Tibial artery (tissue), 4 donors: ENCODE data around the gene TRPM4.

Experiments used
- DNase-seq, 2 donors: peaks; one replicate each; pipeline ENCODE4 v3.0.0-alpha.2; 2019
- H3K27ac ChIP-seq, 2 donors: fragments of 200-600 bp; sonication (generic) in 1 of 2; 1 replicate in 1 of 2; 2 replicates in 1 of 2; pipeline ENCODE4 v1.5.1; 2018 to 2019; ENCODE audit warnings: mild to moderate bottlenecking in 1 of 2
- H3K27me3 ChIP-seq, 2 donors: fragments of 200-600 bp; sonication (generic) in 1 of 2; one replicate each; pipeline versions ENCODE4 v1.5.1 to v1.6.0; 2016 to 2019
- H3K36me3 ChIP-seq, 3 donors: fragments of 200-600 bp; sonication (generic) in 2 of 3; one replicate each; pipeline ENCODE4 v1.5.1; 2016 to 2019; ENCODE audit warnings: mild to moderate bottlenecking in 2 of 3
- H3K4me1 ChIP-seq, 4 donors: fragments of 200-600 bp; sonication (generic) in 2 of 4; 1 replicate in 3 of 4; 2 replicates in 1 of 4; pipeline ENCODE4 v1.5.1; 2016 to 2019
- H3K4me3 ChIP-seq, 2 donors: fragments of 200-600 bp; sonication (generic) in 1 of 2; 1 replicate in 1 of 2; 2 replicates in 1 of 2; pipeline ENCODE4 v1.5.1; 2018 to 2019; ENCODE audit warnings: mild to moderate bottlenecking in 2 of 2
- H3K9me3 ChIP-seq, 3 donors: fragments of 200-600 bp; sonication (generic) in 1 of 3; one replicate each; pipeline ENCODE4 v1.5.1; 2016 to 2019
- intact Hi-C: fragments of 100-400 bp; cut with DNase I; formaldehyde crosslinking; loops from one replicate; pipeline ENCODE4 v1.15.0; 2023; ENCODE audit warnings: low total_unique reads
- TF ChIP-seq, protein P1 (sequence below), 2 experiments: fragments of 200-600 bp in 1 of 2; fragments of 450-650 bp in 1 of 2; IDR thresholded peaks; one replicate each; pipeline ENCODE4 v1.5.1; 2017 to 2019; ENCODE audit warnings: antibody characterized with exemption in 2 of 2, mild to moderate bottlenecking in 1 of 2, moderate library complexity in 1 of 2

Gene TRPM4

DNA sequence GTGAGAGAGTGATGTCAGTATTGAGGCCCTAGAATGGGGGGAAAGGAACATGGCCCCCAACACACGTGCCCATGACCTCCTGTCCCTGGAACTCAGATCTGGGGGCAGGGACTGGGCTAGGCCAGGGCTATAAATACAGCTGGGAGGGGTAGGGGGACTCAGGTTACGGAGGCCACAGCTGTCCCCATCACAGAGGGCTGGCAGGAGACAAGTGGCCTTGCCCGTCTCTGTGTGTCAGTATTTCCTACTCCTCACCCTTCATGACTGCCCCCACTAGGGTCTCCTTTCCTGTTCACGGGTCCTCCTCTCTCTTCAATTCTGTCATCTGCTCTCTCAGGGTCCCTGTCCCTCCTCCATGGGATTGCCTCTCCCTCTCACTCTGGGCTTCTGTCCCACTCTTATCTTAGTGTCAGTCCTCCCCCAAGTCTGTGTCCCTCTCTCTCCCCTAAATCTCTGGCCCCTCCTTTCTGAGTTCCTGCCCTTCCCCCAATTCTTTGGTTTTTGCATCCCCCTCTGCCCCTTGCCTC, 1.7 kb upstream of the TRPM4 start:
- no peaks in the 10 kb centered on the region for H3K9me3 ChIP-seq
- H3K36me3 ChIP-seq: no peaks in the 10 kb centered on the region
- TF ChIP-seq, protein P1, sequence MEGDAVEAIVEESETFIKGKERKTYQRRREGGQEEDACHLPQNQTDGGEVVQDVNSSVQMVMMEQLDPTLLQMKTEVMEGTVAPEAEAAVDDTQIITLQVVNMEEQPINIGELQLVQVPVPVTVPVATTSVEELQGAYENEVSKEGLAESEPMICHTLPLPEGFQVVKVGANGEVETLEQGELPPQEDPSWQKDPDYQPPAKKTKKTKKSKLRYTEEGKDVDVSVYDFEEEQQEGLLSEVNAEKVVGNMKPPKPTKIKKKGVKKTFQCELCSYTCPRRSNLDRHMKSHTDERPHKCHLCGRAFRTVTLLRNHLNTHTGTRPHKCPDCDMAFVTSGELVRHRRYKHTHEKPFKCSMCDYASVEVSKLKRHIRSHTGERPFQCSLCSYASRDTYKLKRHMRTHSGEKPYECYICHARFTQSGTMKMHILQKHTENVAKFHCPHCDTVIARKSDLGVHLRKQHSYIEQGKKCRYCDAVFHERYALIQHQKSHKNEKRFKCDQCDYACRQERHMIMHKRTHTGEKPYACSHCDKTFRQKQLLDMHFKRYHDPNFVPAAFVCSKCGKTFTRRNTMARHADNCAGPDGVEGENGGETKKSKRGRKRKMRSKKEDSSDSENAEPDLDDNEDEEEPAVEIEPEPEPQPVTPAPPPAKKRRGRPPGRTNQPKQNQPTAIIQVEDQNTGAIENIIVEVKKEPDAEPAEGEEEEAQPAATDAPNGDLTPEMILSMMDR (IDR thresholded peaks at IDR 0.05): no peak
- peak overlapping the region; percentile 3 to 32 for H3K4me3 ChIP-seq
- H3K27ac ChIP-seq: peak overlapping the region; percentile 66 to 72
- no peaks in the 10 kb centered on the region for H3K27me3 ChIP-seq
- H3K4me1 ChIP-seq: peaks cover 0 to 55% (median 41%) of the 10 kb centered on the region in 4 donors
- intact Hi-C loops: no loop called here
- DNase-seq: no peak

GRCh38 chr19:49160450-49161189, 3.0 kb downstream of the TRPM4 start:
- Histone ChIP-seq H3K9me3 (no peaks in the 10 kb centered on the region), H3K4me3 (no peak overlapping the region), H3K27ac (no peak overlapping the region), H3K4me1 (peaks cover 0 to 52% (median 32%) of the 10 kb centered on the region in 4 donors), H3K36me3 (peaks cover 0 to 6% (median 5%) of the 10 kb centered on the region in 3 donors), H3K27me3 (no peaks in the 10 kb centered on the region)
- intact Hi-C loops: no loop called here
- DNase-seq: no peak
- TF ChIP-seq, protein P1 (IDR thresholded peaks at IDR 0.05): no peak

GRCh38 chr19:49161987-49162386, 4.4 kb downstream of the TRPM4 start:
- no peak overlapping the region for H3K27ac ChIP-seq
- H3K36me3 ChIP-seq: peaks cover 0 to 6% (median 5%) of the 10 kb centered on the region in 3 donors
- intact Hi-C loops: no loop called here
- H3K4me1 ChIP-seq: peaks cover 0 to 52% (median 34%) of the 10 kb centered on the region in 4 donors
- H3K9me3 ChIP-seq: no peaks in the 10 kb centered on the region
- no peak for DNase-seq
- H3K27me3 ChIP-seq: no peaks in the 10 kb centered on the region
- TF ChIP-seq, protein P1 (IDR thresholded peaks at IDR 0.05): no peak
- H3K4me3 ChIP-seq: no peak overlapping the region

DNA sequence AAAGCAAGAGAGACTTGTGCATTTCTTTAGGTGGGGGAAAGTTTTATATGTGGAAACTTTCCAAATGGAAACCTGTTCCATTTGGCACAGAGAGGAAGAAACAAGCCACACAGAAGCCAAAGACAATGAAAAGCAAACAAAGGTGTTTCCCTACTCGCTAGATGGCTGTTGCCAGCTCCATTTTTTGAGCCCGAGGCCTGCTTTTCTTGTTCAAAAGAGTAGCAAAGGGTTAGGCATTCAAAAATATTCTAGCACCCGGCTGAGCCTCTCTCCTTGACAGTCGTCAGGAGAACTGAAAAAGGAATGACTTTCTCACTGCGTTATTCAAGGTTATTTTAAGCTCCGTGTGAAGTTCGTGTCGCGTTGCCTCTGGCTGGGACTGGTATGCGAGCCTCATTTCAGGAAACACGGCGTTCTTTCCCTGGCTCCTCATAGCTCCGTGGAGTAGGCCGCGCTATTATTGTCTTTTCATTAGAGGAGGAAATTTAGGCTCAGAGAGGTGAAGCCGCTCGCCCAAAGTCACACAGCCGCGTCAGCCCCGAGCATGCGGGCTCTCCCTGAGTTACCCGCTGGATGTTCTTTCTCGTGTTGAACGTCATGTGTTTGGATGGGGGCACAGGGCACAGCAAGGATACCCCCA, 7.6 kb downstream of the TRPM4 start:
- DNase-seq: peak; percentile 42 to 81
- intact Hi-C loops: no loop called here
- Histone ChIP-seq H3K4me3 (peak overlapping the region; percentile 3 to 12), H3K27ac (peak overlapping the region; percentile 82 to 87), H3K9me3 (no peaks in the 10 kb centered on the region), H3K27me3 (no peaks in the 10 kb centered on the region), H3K4me1 (peaks cover 0 to 25% (median 19%) of the 10 kb centered on the region in 4 donors), H3K36me3 (peaks cover 8 to 28% (median 23%) of the 10 kb centered on the region in 3 donors)
- TF ChIP-seq, protein P1 (IDR thresholded peaks at IDR 0.05): no peak

DNA sequence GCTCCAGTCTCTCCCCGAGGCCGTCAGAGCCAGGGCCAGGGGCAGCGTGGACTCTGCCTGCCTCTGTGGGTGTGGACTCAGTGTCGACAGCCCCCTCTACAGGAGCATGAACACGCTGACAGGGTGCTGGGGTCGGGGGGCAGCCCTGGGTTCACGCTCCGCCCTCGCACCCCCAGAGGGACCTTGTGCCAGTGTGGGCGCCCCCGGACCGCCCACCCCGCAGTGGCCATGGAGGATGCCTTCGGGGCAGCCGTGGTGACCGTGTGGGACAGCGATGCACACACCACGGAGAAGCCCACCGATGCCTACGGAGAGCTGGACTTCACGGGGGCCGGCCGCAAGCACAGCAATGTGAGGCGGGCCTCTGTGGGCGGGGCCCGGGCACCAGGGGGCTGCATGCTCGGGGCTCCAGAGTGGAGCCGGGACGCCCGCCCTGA, 8.3 kb downstream of the TRPM4 start:
- H3K4me3 ChIP-seq: peak overlapping the region; percentile 3 to 12
- TF ChIP-seq, protein P1 (IDR thresholded peaks at IDR 0.05): no peak

More for the DNA sequence above, 8.3 kb downstream of the TRPM4 start:
- Histone ChIP-seq H3K9me3 (no peaks in the 10 kb centered on the region), H3K27me3 (no peaks in the 10 kb centered on the region), H3K36me3 (peaks cover 15 to 34% (median 30%) of the 10 kb centered on the region in 3 donors), H3K4me1 (peaks cover 0 to 20% (median 18%) of the 10 kb centered on the region in 4 donors), H3K27ac (peak overlapping the region; percentile 82 to 87)
- DNase-seq: no peak
- intact Hi-C loops: no loop called here
